Brain microvascular endothelial cell (primary cell): ENCODE results near the gene HTATSF1.

ENCODE experiments used
- DNase-seq: peaks from one replicate; pipeline ENCODE4 v3.0.0-alpha.2; 2020
- H3K27ac ChIP-seq: fragments of 250-450 bp; sonication (Bioruptor Pico); 2 replicates; pipeline ENCODE4 v1.5.1; 2020; ENCODE audit warnings: mild to moderate bottlenecking, moderate library complexity
- H3K27me3 ChIP-seq: fragments of 250-450 bp; sonication (Bioruptor Pico); replicated peaks from 2 replicates; pipeline ENCODE4 v1.5.1; 2020; ENCODE audit warnings: mild to moderate bottlenecking
- H3K36me3 ChIP-seq: fragments of 250-450 bp; sonication (Bioruptor Pico); replicated peaks from 2 replicates; pipeline ENCODE4 v1.5.1; 2020; ENCODE audit warnings: mild to moderate bottlenecking
- H3K4me3 ChIP-seq: 2 replicates; pipeline ENCODE4 v1.5.1; 2011; ENCODE audit warnings: low read depth, mild to moderate bottlenecking, control low read depth, low read length, moderate library complexity
- CTCF ChIP-seq: IDR thresholded peaks from 2 replicates; pipeline ENCODE4 v1.5.1; 2011; ENCODE audit warnings: low read depth, mild to moderate bottlenecking, moderate library complexity, low read length, control low read depth, inconsistent platforms; ENCODE audit errors: missing control alignments
- in situ Hi-C: cut with HindIII; loops from 2 replicates; pipeline ENCODE4 v1.10.0; 2017; ENCODE audit warnings: low sequenced_read_pairs, low pct_ligation_motif_present

Gene HTATSF1

GRCh38 chrX:136497556-136498052, at the start of gene HTATSF1:
TSS of gene HTATSF1 (plus strand) at chrX:136497592. CDS start at chrX:136497685, 93 bp downstream.
- Histone ChIP-seq H3K27me3 (no peaks in the 10 kb centered on the region), H3K27ac (peak within 1 kb of the TSS; percentile 93), H3K4me3 (peak within 1 kb of the TSS; percentile 65), H3K36me3 (no peaks in the 10 kb centered on the region)
- in situ Hi-C loops, result no loop called here
- TF ChIP-seq CTCF, result no peak
- DNase-seq, result no peak

GRCh38 chrX:136447968-136448367, 49.4 kb upstream of the HTATSF1 start:
- Histone ChIP-seq H3K4me3 (no peak overlapping the region), H3K27ac (no peak overlapping the region), H3K36me3 (no peaks in the 10 kb centered on the region), H3K27me3 (no peaks in the 10 kb centered on the region)
- in situ Hi-C loops, result no loop called here
- DNase-seq, result no peak
- no peak for TF ChIP-seq CTCF

GRCh38 chrX:136450050-136450830, 47.2 kb upstream of the HTATSF1 start:
- TF ChIP-seq CTCF, result no peak
- Histone ChIP-seq H3K4me3 (no peak overlapping the region), H3K27me3 (no peaks in the 10 kb centered on the region), H3K27ac (no peak overlapping the region), H3K36me3 (no peaks in the 10 kb centered on the region)
- no peak for DNase-seq
- in situ Hi-C loops, result no loop called here

- in situ Hi-C loops, result no loop called here
- no peak overlapping the region for H3K27ac ChIP-seq
- no peaks in the 10 kb centered on the region for H3K27me3 ChIP-seq
- H3K4me3 ChIP-seq, result no peak overlapping the region
- no peak for TF ChIP-seq CTCF
- H3K36me3 ChIP-seq, result no peaks in the 10 kb centered on the region
- no peak for DNase-seq
These were observed 44.8 kb upstream of the HTATSF1 start for GRCh38 chrX:136452614-136453013.

GRCh38 chrX:136453114-136453513, 44.3 kb upstream of the HTATSF1 start:
- DNase-seq, result no peak
- no peaks in the 10 kb centered on the region for H3K36me3 ChIP-seq
- H3K27me3 ChIP-seq, result no peaks in the 10 kb centered on the region
- H3K4me3 ChIP-seq, result no peak overlapping the region
- in situ Hi-C loops, result no loop called here
- TF ChIP-seq CTCF, result no peak
- no peak overlapping the region for H3K27ac ChIP-seq
